Measurements from ENCODE around the gene PAPSS1. TPM values are rescaled to one million over a fixed set of nuclear protein-coding genes. Genes with fewer than 3 reads are reported as not detected.

PAPSS1 gene
- total and polyA plus RNA-seq, 2 of the 8 experiments (the other 6 are each of a cell fraction or from before 2014, with no cell fraction given), result 79.2 to 98.5 TPM

- H3K27me3 ChIP-seq (replicated peaks in 1 of 4; ENCODE audit: control insufficient read depth in 3 of 4, extremely low read depth in 1 of 4, insufficient read depth in 3 of 4, low read length in 3 of 4), result no peaks in the 10 kb centered on the region
- no peak overlapping the region for H3K4me3 ChIP-seq (ENCODE audit: extremely low read depth in 1 of 4, insufficient read depth in 2 of 4, low read depth in 3 of 4, low read length in 4 of 4)
- no peak overlapping the region for H3K18ac ChIP-seq (ENCODE audit: extremely low read depth, low read length)
- no peak overlapping the region for H2AFZ ChIP-seq (ENCODE audit: low read length)
- no peak overlapping the region for H3K56ac ChIP-seq (replicated peaks; ENCODE audit: insufficient read length, low read depth, low read length)
- H3K9ac ChIP-seq (replicated peaks in 1 of 4; ENCODE audit: extremely low read depth in 1 of 4, low read depth in 3 of 4, low read length in 3 of 4), result no peak overlapping the region
- no peak for DNase-seq (ENCODE audit: low read depth in 1 of 2, low spot score in 2 of 2)
- WGBS, 2 experiments (ENCODE audit: extremely low coverage in 1 of 2, insufficient coverage in 1 of 2, insufficient read length in 1 of 2, insufficient replicate concordance in 2 of 2, low coverage in 1 of 2, low lambda C conversion rate in 2 of 2, missing lambda C conversion rate in 1 of 2), result 81% methylated on average over 3 of the region's 3 CpGs; no CpG with 5 or more reads in 1 of the 2 experiments
- H3K4me2 ChIP-seq (ENCODE audit: insufficient read depth in 1 of 2, low read depth in 2 of 2, low read length in 2 of 2), result no peak overlapping the region
- H4K5ac ChIP-seq (ENCODE audit: insufficient read length, low read depth, low read length), result no peak overlapping the region
- H2BK5ac ChIP-seq (ENCODE audit: low read depth, low read length), result no peak overlapping the region
- H4K91ac ChIP-seq (replicated peaks; ENCODE audit: insufficient read length, low read length), result no peak overlapping the region
- no peak overlapping the region for H2AK5ac ChIP-seq (ENCODE audit: low read depth, low read length)
- H3K4me1 ChIP-seq (replicated peaks in 1 of 4; ENCODE audit: control insufficient read depth in 3 of 4, insufficient read depth in 4 of 4, low read length in 3 of 4), result 0 out of 7 replicates have a peak, but pooled peaks cover 0 to 2% (median under 1%) of the 10 kb centered on the region in 4 experiments
- H2BK15ac ChIP-seq (ENCODE audit: low read length), result no peak overlapping the region
- no peaks in the 10 kb centered on the region for H3K79me1 ChIP-seq (ENCODE audit: low read depth, low read length)
- no peak for FAIRE-seq
- no peak overlapping the region for H3K14ac ChIP-seq (ENCODE audit: insufficient read length)
- no peak overlapping the region for H4K8ac ChIP-seq (ENCODE audit: extremely low read depth, insufficient read depth, low read length)
- no peaks in the 10 kb centered on the region for H3K9me3 ChIP-seq (ENCODE audit: insufficient read depth in 2 of 2, low read depth in 1 of 2, low read length in 1 of 2)
- ChIA-PET CTCF (ENCODE audit: partially characterized antibody) (no interaction called here), POLR2A (ENCODE audit: partially characterized antibody) (interaction anchor here (1.0 kb wide), 1 partner anchor 17 kb away, joined by 3 read pairs; no protein-coding TSS in a partner anchor)
- no peaks in the 10 kb centered on the region for H4K20me1 ChIP-seq (replicated peaks in 1 of 2; ENCODE audit: control insufficient read depth in 1 of 2, insufficient read depth in 2 of 2, low read length in 2 of 2)
- H3K79me2 ChIP-seq (ENCODE audit: control insufficient read depth in 1 of 2, insufficient read depth in 2 of 2, low read length in 2 of 2), result no peaks in the 10 kb centered on the region
- H2BK12ac ChIP-seq (ENCODE audit: low read depth, low read length), result no peak overlapping the region
- H3K27ac ChIP-seq (ENCODE audit: low read depth, low read length), result no peak overlapping the region
- H2BK120ac ChIP-seq (replicated peaks; ENCODE audit: low read depth, low read length), result no peak overlapping the region
- H3K36me3 ChIP-seq (ENCODE audit: control insufficient read depth in 2 of 4, insufficient read depth in 4 of 4, low read length in 3 of 4), result no peaks in the 10 kb centered on the region
- H3K23ac ChIP-seq (ENCODE audit: insufficient read length), result no peak overlapping the region
- H3K23me2 ChIP-seq (ENCODE audit: low read depth, low read length), result peaks cover 3% of the 10 kb centered on the region; the same call in 1 of the 2 replicates
- H3K4ac ChIP-seq (replicated peaks; ENCODE audit: insufficient read length, low read depth, low read length), result no peak overlapping the region
- no peak overlapping the region for H2BK20ac ChIP-seq (ENCODE audit: low read length)
- no peak for TF ChIP-seq FOSL1 (IDR thresholded peaks at IDR 0.05; ENCODE audit: insufficient read depth, low read depth, low read length)
- no peak for TF ChIP-seq ZNF274 (IDR thresholded peaks at IDR 0.05; ENCODE audit: borderline replicate concordance, extremely low read depth, low read length)
- no peak for TF ChIP-seq BRCA1 (IDR thresholded peaks at IDR 0.05; ENCODE audit: low read depth, low read length)
- TF ChIP-seq SAP30 (IDR thresholded peaks at IDR 0.05; ENCODE audit: insufficient read depth, insufficient replicate concordance, low read length), result no peak
- no peak for TF ChIP-seq SP1 (IDR thresholded peaks at IDR 0.05; ENCODE audit: low read depth, low read length)
- no peak for TF ChIP-seq RAD21 (IDR thresholded peaks at IDR 0.05 in 1 of 2, conservative IDR thresholded peaks at IDR 0.05 in 1 of 2; ENCODE audit: low read depth in 2 of 2, low read length in 2 of 2)
- TF ChIP-seq, protein P1, sequence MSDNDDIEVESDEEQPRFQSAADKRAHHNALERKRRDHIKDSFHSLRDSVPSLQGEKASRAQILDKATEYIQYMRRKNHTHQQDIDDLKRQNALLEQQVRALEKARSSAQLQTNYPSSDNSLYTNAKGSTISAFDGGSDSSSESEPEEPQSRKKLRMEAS (IDR thresholded peaks at IDR 0.05), result no peak
- TF ChIP-seq BACH1 (IDR thresholded peaks at IDR 0.05; ENCODE audit: low read length), result no peak
- no peak for TF ChIP-seq RFX5 (IDR thresholded peaks at IDR 0.05; ENCODE audit: borderline replicate concordance, low read depth, low read length)
- TF ChIP-seq, protein P2, sequence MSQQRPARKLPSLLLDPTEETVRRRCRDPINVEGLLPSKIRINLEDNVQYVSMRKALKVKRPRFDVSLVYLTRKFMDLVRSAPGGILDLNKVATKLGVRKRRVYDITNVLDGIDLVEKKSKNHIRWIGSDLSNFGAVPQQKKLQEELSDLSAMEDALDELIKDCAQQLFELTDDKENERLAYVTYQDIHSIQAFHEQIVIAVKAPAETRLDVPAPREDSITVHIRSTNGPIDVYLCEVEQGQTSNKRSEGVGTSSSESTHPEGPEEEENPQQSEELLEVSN (IDR thresholded peaks at IDR 0.05), result no peak
- no peak for TF ChIP-seq RXRA (IDR thresholded peaks at IDR 0.05; ENCODE audit: insufficient read depth, low read depth, low read length)
- no peak for TF ChIP-seq PHF8 (conservative IDR thresholded peaks at IDR 0.05; ENCODE audit: low read depth, low read length)
Measured at GRCh38 chr4:107725281-107725859, 5.3 kb upstream of the PAPSS1 start.

Data from H1 (cell line).